GM12872 (cell line): ENCODE measurements around the gene DAGLB.

Experiments
- TF ChIP-seq, protein P1 (sequence below): IDR thresholded peaks from 3 replicates; pipeline ENCODE4 v1.5.1; 2011; ENCODE audit warnings: low read depth, mild to moderate bottlenecking, low read length, moderate library complexity; ENCODE audit not compliant: insufficient read depth

Gene DAGLB

DNA sequence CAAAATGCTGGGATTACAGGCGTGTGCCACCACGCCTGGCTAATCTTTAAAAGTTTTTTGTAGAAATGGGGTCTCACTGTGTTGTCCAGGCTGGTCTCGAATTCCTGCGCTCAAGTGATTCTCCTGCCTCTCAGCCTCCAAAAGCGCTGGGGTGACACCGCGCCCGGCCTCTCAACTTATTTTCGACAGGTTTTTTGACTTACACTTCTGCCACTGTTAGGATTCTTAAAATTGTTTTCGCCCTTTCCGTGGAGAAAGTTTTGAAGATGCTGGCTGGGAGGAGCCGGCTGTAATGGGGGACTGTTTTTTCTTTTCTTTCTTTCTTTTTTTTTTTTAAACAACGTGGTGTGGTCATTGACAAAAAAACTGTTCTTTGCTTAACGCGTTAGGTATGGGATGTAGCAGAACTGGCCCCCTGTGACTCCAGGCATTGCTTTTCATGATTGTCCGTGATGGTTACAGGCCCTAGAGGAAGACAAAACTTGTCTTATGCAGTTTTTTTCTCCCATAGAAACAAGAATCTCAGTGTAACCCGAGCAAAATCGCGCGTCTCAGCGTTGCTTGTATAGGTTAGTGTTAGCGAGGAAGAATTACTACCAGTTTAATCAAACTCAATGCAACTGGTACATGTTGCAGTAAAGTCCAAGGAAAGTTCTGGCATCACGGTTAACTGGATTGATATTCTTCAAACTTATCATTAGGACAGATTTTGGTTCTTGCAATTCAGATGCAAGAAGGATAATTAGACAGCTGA, 72.2 kb downstream of the DAGLB start:
- TF ChIP-seq, protein P1, sequence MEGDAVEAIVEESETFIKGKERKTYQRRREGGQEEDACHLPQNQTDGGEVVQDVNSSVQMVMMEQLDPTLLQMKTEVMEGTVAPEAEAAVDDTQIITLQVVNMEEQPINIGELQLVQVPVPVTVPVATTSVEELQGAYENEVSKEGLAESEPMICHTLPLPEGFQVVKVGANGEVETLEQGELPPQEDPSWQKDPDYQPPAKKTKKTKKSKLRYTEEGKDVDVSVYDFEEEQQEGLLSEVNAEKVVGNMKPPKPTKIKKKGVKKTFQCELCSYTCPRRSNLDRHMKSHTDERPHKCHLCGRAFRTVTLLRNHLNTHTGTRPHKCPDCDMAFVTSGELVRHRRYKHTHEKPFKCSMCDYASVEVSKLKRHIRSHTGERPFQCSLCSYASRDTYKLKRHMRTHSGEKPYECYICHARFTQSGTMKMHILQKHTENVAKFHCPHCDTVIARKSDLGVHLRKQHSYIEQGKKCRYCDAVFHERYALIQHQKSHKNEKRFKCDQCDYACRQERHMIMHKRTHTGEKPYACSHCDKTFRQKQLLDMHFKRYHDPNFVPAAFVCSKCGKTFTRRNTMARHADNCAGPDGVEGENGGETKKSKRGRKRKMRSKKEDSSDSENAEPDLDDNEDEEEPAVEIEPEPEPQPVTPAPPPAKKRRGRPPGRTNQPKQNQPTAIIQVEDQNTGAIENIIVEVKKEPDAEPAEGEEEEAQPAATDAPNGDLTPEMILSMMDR: no peak

DNA sequence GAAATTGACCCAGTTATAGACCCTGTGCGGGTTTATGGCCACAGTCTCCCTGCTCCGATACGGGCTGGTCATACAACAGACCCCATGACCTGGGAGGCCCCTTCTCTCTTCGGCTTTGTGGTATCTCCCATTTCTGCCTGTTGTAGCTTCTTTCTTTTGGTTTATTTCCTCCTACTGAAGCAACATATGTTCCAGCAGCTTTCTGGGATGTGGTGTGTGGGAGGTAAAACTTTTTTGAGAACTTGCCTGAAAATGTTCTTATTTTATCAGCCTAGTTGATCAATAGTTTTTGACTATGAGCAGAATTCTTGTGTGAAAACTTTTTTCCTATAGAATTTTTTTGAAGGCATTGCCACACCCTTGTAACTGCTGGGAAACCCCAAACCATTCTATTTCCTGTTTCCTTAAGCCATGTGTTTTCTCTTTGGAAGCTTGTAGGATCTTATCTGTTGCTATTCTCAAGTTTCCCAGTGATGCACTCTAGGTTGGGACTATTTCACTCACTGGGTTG, 80.0 kb downstream of the DAGLB start:
- TF ChIP-seq, protein P1: no peak

DNA sequence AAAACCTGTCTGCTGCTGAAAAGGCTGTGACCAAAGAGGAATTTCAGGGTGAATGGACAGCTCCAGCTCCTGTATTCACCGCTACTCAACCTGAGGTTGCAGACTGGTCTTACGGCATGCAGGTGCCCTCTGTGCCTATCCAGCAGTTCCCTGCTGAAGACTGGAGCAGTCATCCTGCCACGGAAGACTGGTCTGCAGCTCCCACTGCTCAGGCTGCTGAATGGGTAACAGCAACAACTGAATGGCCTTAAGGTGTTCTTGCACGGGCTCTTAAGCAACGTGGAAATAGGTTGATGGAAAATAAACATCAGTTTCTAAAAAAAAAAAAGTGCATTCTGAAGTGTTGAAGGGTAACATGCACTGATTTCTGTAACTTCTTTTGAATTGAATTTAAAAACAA, 82.3 kb downstream of the DAGLB start:
- TF ChIP-seq, protein P1: no peak

DNA sequence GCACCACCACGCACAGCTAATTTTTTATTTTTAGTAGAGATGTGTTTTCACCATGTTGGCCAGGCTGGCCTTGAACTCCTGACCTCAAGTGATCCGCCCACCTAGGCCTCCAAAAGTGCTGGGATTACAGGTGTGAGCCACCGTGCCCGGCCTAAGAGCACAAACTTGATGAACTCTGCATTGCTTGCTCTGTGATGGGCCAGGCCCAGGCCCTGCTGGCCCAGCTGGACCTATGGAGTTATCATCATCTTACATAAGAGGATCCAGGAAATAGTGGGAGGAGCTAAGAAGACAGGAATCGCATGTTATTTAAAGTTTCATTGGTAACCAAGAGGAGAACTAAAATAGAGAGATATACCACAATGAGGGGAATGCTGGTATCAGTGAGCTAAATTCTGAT, 86.9 kb downstream of the DAGLB start:
- TF ChIP-seq, protein P1: no peak

DNA sequence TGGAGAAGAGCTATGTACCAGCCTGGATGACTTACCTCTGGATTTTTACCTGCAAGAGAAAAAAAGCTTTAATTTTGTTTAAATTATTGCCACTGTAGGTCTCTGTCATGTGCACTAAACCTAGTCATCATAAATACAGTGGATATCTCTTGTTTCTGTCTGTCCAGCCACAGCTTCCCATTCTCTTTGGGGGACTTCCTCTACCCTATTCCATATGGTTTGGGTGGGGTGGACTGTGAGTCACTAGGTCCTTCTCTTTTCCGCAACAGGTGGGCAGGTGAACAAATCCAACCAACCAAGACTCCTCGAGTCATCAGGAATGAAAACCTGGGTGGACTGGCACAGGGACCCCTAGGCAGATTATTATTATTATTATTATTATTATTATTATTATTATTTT, 88.0 kb downstream of the DAGLB start:
- TF ChIP-seq, protein P1: no peak
